SJCRH30 (cell line): ENCODE measurements around the gene OGT. TPM values are rescaled to one million over a fixed set of nuclear protein-coding genes. Genes with fewer than 3 reads are reported as not detected.
A peak's percentile ranks its signal among the peaks of the same experiment; 100 is the strongest.

Experiments used
- DNase-seq, 2 experiments: peaks; one replicate each; pipeline ENCODE4 v3.0.0-alpha.2; 2015 to 2020
- H3K27ac ChIP-seq: fragments of 250-450 bp; sonication (Bioruptor Pico); 2 replicates; pipeline ENCODE4 v1.5.1; 2020; ENCODE audit warnings: mild to moderate bottlenecking, moderate library complexity
- H3K27me3 ChIP-seq: fragments of 250-450 bp; sonication (Bioruptor Pico); 2 replicates; pipeline ENCODE4 v1.5.1; 2020; ENCODE audit warnings: mild to moderate bottlenecking, moderate library complexity
- H3K36me3 ChIP-seq: fragments of 250-450 bp; sonication (Bioruptor Pico); 2 replicates; pipeline ENCODE4 v1.5.1; 2020; ENCODE audit warnings: mild to moderate bottlenecking, moderate library complexity
- H3K4me1 ChIP-seq: fragments of 250-450 bp; sonication (Bioruptor Pico); 2 replicates; pipeline ENCODE4 v1.5.1; 2020; ENCODE audit warnings: mild to moderate bottlenecking, moderate library complexity
- H3K4me3 ChIP-seq: fragments of 250-450 bp; sonication (Bioruptor Pico); 2 replicates; pipeline ENCODE4 v1.5.1; 2020; ENCODE audit warnings: mild to moderate bottlenecking, moderate library complexity
- H3K9me3 ChIP-seq: fragments of 250-450 bp; sonication (Bioruptor Pico); replicated peaks from 2 replicates; pipeline ENCODE4 v1.5.1; 2020; ENCODE audit warnings: mild to moderate bottlenecking, moderate library complexity
- total RNA-seq: library from RNA; depleted of rRNA; stranded (reverse); fragments of >200 nt; shearing (Covaris generic); gene quantifications from 2 replicates; pipeline ENCODE4 v1.2.3, GENCODE V29; 2014; rRNA removed

Gene OGT
- total RNA-seq, 1 experiment from 2014 or later: 149 TPM

GRCh38 chrX:71618303-71618721 lies 85.4 kb downstream of the OGT start, which contains the start of gene CXCR3:
Gene CXCR3 (minus strand): TSS chrX:71618511. CDS start chrX:71618449, 62 bp downstream.
- H3K9me3 ChIP-seq: no peaks in the 10 kb centered on the region
- H3K27me3 ChIP-seq: no peaks in the 10 kb centered on the region
- no peaks in the 10 kb centered on the region for H3K4me1 ChIP-seq
- H3K27ac ChIP-seq: no peak within 1 kb of the TSS
- no peaks in the 10 kb centered on the region for H3K36me3 ChIP-seq
- no peak for DNase-seq
- no peak within 1 kb of the TSS for H3K4me3 ChIP-seq

- Histone ChIP-seq H3K4me3 (no peak overlapping the region), H3K27ac (no peak overlapping the region), H3K36me3 (no peaks in the 10 kb centered on the region), H3K4me1 (no peaks in the 10 kb centered on the region), H3K9me3 (no peaks in the 10 kb centered on the region), H3K27me3 (no peaks in the 10 kb centered on the region)
- no peak for DNase-seq
Measured at GRCh38 chrX:71618787-71619186, 85.9 kb downstream of the OGT start.

GRCh38 chrX:71619193-71619592 lies 86.3 kb downstream of the OGT start:
- H3K4me3 ChIP-seq: no peak overlapping the region
- no peak for DNase-seq

GRCh38 chrX:71619986-71620385 lies 87.1 kb downstream of the OGT start:
- no peaks in the 10 kb centered on the region for H3K9me3 ChIP-seq
- H3K27ac ChIP-seq: no peak overlapping the region
- no peaks in the 10 kb centered on the region for H3K27me3 ChIP-seq
- no peaks in the 10 kb centered on the region for H3K4me1 ChIP-seq
- no peak overlapping the region for H3K4me3 ChIP-seq
- H3K36me3 ChIP-seq: no peaks in the 10 kb centered on the region
- no peak for DNase-seq

More at GRCh38 chrX:71619193-71619592, 86.3 kb downstream of the OGT start:
- no peaks in the 10 kb centered on the region for H3K4me1 ChIP-seq
- no peaks in the 10 kb centered on the region for H3K36me3 ChIP-seq
- no peaks in the 10 kb centered on the region for H3K27me3 ChIP-seq
- no peaks in the 10 kb centered on the region for H3K9me3 ChIP-seq
- no peak overlapping the region for H3K27ac ChIP-seq

- H3K27ac ChIP-seq: no peak overlapping the region
- H3K27me3 ChIP-seq: no peaks in the 10 kb centered on the region
- no peak overlapping the region for H3K4me3 ChIP-seq
- H3K36me3 ChIP-seq: no peaks in the 10 kb centered on the region
- no peaks in the 10 kb centered on the region for H3K9me3 ChIP-seq
- no peak for DNase-seq
- no peaks in the 10 kb centered on the region for H3K4me1 ChIP-seq
Measured at GRCh38 chrX:71621603-71622002, 88.7 kb downstream of the OGT start.

- no peak for DNase-seq
- Histone ChIP-seq H3K27me3 (no peaks in the 10 kb centered on the region), H3K36me3 (no peaks in the 10 kb centered on the region), H3K4me3 (no peak overlapping the region), H3K4me1 (no peaks in the 10 kb centered on the region), H3K27ac (no peak overlapping the region), H3K9me3 (no peaks in the 10 kb centered on the region)
Measured at GRCh38 chrX:71622032-71622575, 89.2 kb downstream of the OGT start.

- Histone ChIP-seq H3K4me1 (no peaks in the 10 kb centered on the region), H3K9me3 (no peaks in the 10 kb centered on the region), H3K4me3 (no peak overlapping the region), H3K36me3 (no peaks in the 10 kb centered on the region), H3K27me3 (no peaks in the 10 kb centered on the region), H3K27ac (no peak overlapping the region)
- peak; percentile 27 to 44 for DNase-seq
Measured at GRCh38 chrX:71622576-71623450, 89.9 kb downstream of the OGT start.

- Histone ChIP-seq H3K4me3 (no peak overlapping the region), H3K27me3 (no peaks in the 10 kb centered on the region), H3K27ac (no peak overlapping the region), H3K36me3 (no peaks in the 10 kb centered on the region), H3K9me3 (no peaks in the 10 kb centered on the region), H3K4me1 (no peaks in the 10 kb centered on the region)
- no peak for DNase-seq
Measured at GRCh38 chrX:71623714-71624113, 90.8 kb downstream of the OGT start.

GRCh38 chrX:71625471-71625870 lies 92.6 kb downstream of the OGT start:
- H3K9me3 ChIP-seq: no peaks in the 10 kb centered on the region
- H3K27ac ChIP-seq: no peak overlapping the region
- H3K4me1 ChIP-seq: no peaks in the 10 kb centered on the region
- H3K27me3 ChIP-seq: no peaks in the 10 kb centered on the region
- no peak for DNase-seq
- no peak overlapping the region for H3K4me3 ChIP-seq
- no peaks in the 10 kb centered on the region for H3K36me3 ChIP-seq

Other genes starting within 250 kb of the OGT start
- 896 and 933 TPM in 2 replicates for gene NONO, start 249.5 kb upstream of the OGT start, total RNA-seq
- gene ITGB1BP2, start 231.4 kb upstream of the OGT start, total RNA-seq: 4.5 and 5.0 TPM in 2 replicates
- 30.9 and 37.0 TPM in 2 replicates for gene TAF1, start 166.7 kb upstream of the OGT start, total RNA-seq
- gene GCNA, start 45.3 kb downstream of the OGT start, total RNA-seq: 0.26 and 0.48 TPM in 2 replicates
- gene CXCR3, start 85.4 kb downstream of the OGT start, total RNA-seq: not detected in 2 replicates
- not detected in 2 replicates for gene CXorf49, start 185.2 kb downstream of the OGT start, total RNA-seq
- not detected in 2 replicates for gene CXorf49B, start 230.2 kb downstream of the OGT start, total RNA-seq